Pancreas (tissue), 10 donors: ENCODE results near the gene ARHGAP28. TPM values are rescaled to one million over a fixed set of nuclear protein-coding genes. Genes with fewer than 3 reads are reported as not detected.
A peak's percentile ranks its signal among the peaks of the same experiment; 100 is the strongest.

Experiments used
- ATAC-seq, 4 donors: fragments of 200-7000 bp; cut with Tn5 transposase; one replicate each; pipeline versions ENCODE4 v1.8.0 to v1.9.1; 2020; ENCODE audit warnings: mild to moderate bottlenecking in 4 of 4, moderate library complexity in 4 of 4
- DNase-seq, 6 donors: peaks; one replicate each; pipeline ENCODE4 v3.0.0-alpha.2; 2020
- FAIRE-seq: peaks from 2 replicates; lab custom pipeline; 2012; peaks lifted over from hg19 to GRCh38; lab: Jason Lieb, UNC
- H3K27ac ChIP-seq, 4 donors: fragments of 200-600 bp; sonication (generic); 1 replicate in 3 of 4; 2 replicates in 1 of 4; pipeline versions ENCODE4 v1.5.0 to v1.8.0; 2020
- H3K27me3 ChIP-seq, 4 donors: fragments of 200-600 bp; one replicate each; pipeline ENCODE4 v1.8.0; 2021
- H3K36me3 ChIP-seq, 3 donors: fragments of 200-600 bp; sonication (generic) in 1 of 3; one replicate each; pipeline versions ENCODE4 v1.5.0 to v1.8.0; 2020 to 2021
- H3K4me1 ChIP-seq, 3 donors: fragments of 200-600 bp; one replicate each; pipeline ENCODE4 v1.8.0; 2021
- H3K4me3 ChIP-seq, 4 donors: fragments of 200-600 bp; sonication (generic) in 2 of 4; one replicate each; pipeline versions ENCODE4 v1.5.0 to v1.8.0; 2020 to 2021
- H3K9me3 ChIP-seq, 4 donors: fragments of 200-600 bp; one replicate each; pipeline ENCODE4 v1.8.0; 2021
- CTCF ChIP-seq, 4 donors: fragments of 200-600 bp; sonication (generic) in 3 of 4; IDR thresholded peaks; one replicate each; pipeline versions ENCODE4 v1.5.0 to v1.8.0; 2021; ENCODE audit warnings: antibody characterized with exemption in 4 of 4
- WGBS, 2 donors: extraction: QIAGEN DNeasy Blood & Tissue Kit; methylation state at CpG; one replicate each; pipeline ENCODE4 v1.1.7; 2013; 5-methylcytosine and 5-hydroxymethylcytosine counted together
- intact Hi-C, 3 donors: fragments of 100-400 bp; cut with DNase I; formaldehyde crosslinking; loops; one replicate each; pipeline versions ENCODE4 v1.11.1 to v1.14.2; 2022
- polyA plus RNA-seq, 2 donors: library from polyadenylated mRNA; stranded (reverse); fragments of 200-250 nt; gene quantifications; one replicate each; pipeline ENCODE4 v1.2.3, GENCODE V29; 2013
- total RNA-seq, 6 donors: library from RNA; stranded (reverse); fragmentation: NEBNext Ultra II Directional in 4 of 6; extraction: Animal tissue kit (Norgen Biotek cat#: 25700) in 4 of 6; gene quantifications; one replicate each; pipeline versions ENCODE4 v1.2.1 to v1.2.4, GENCODE V29; 2021 to 2023
- donor health status: healthy with polysubstance abuse.
- donor health status: DM: no; HTN: no; CAD: no; lungs with moderate emphysema.
- donor health status: DM: no; HTN: no; CAD: no.
- donor health status: control.
- donor health status: control.
- donor health status: Bipolar disorder and iron deficiency.
- donor health status: DM: yes; HTN: yes; CAD: no.
- donor health status: DM: no; HTN: no; CAD: no.
- donor health status: DM: no; HTN: no; CAD: no.
- donor health status: DM: yes; HTN: yes; CAD: no.

Gene ARHGAP28
- total and polyA plus RNA-seq, 8 donors: 0.91 to 9.9 (median 6.9) TPM

GRCh38 chr18:6882401-6882800 lies 152.9 kb downstream of the ARHGAP28 start:
- Histone ChIP-seq H3K4me3 (no peak overlapping the region), H3K4me1 (no peaks in the 10 kb centered on the region), H3K27ac (no peak overlapping the region), H3K27me3 (no peaks in the 10 kb centered on the region), H3K36me3 (no peaks in the 10 kb centered on the region), H3K9me3 (no peaks in the 10 kb centered on the region)
- DNase-seq (no peak), ATAC-seq (no peak), FAIRE-seq (no peak)
- WGBS, 2 donors: 76 to 89% methylated on average over 2 of the region's 2 CpGs
- no peak for TF ChIP-seq CTCF (IDR thresholded peaks at IDR 0.05)
- intact Hi-C loops: loop anchor here in 1 of 3 donors (10.0 kb wide), 1 partner anchor 1008 kb away; no protein-coding TSS in a partner anchor

GRCh38 chr18:6885006-6885481 lies 155.5 kb downstream of the ARHGAP28 start:
- Histone ChIP-seq H3K27me3 (no peaks in the 10 kb centered on the region), H3K4me1 (no peaks in the 10 kb centered on the region), H3K36me3 (peaks cover 0 to 3% (median 0%) of the 10 kb centered on the region in 3 donors), H3K9me3 (no peaks in the 10 kb centered on the region), H3K4me3 (no peak overlapping the region), H3K27ac (no peak overlapping the region)
- no peak for TF ChIP-seq CTCF (IDR thresholded peaks at IDR 0.05)
- DNase-seq (no peak), FAIRE-seq (no peak), ATAC-seq (peak in 1 of 4 donors; percentile 25)
- 72 to 77% methylated on average over 8 of the region's 8 CpGs for WGBS, 2 donors
- intact Hi-C loops: loop anchor here in 1 of 3 donors (10.0 kb wide), 1 partner anchor 1010 kb away; no protein-coding TSS in a partner anchor

GRCh38 chr18:6885992-6886796 lies 156.7 kb downstream of the ARHGAP28 start:
- Histone ChIP-seq H3K36me3 (peaks cover 0 to 7% (median 0%) of the 10 kb centered on the region in 3 donors), H3K4me1 (no peaks in the 10 kb centered on the region), H3K4me3 (no peak overlapping the region), H3K27ac (no peak overlapping the region), H3K9me3 (no peaks in the 10 kb centered on the region), H3K27me3 (no peaks in the 10 kb centered on the region)
- TF ChIP-seq CTCF (IDR thresholded peaks at IDR 0.05): peak; percentile 27 to 57 (median 40)
- FAIRE-seq (peak; percentile 89), ATAC-seq (peak; percentile 56 to 94 (median 88)), DNase-seq (peak in 3 of 6 donors; percentile 18 to 54 (median 36))
- 15 to 26% methylated on average over 4 of the region's 4 CpGs for WGBS, 2 donors
- intact Hi-C loops: loop anchor here in 1 of 3 donors (10.0 kb wide), 1 partner anchor 1011 kb away; no protein-coding TSS in a partner anchor

GRCh38 chr18:6886797-6887330 lies 157.3 kb downstream of the ARHGAP28 start:
- Histone ChIP-seq H3K9me3 (no peaks in the 10 kb centered on the region), H3K4me1 (no peaks in the 10 kb centered on the region), H3K4me3 (no peak overlapping the region), H3K36me3 (peaks cover 0 to 7% (median 0%) of the 10 kb centered on the region in 3 donors), H3K27ac (no peak overlapping the region), H3K27me3 (no peaks in the 10 kb centered on the region)
- no peak for DNase-seq
- no peak for ATAC-seq
- intact Hi-C loops: loop anchor here in 1 of 3 donors (10.0 kb wide), 1 partner anchor 1012 kb away; no protein-coding TSS in a partner anchor
- TF ChIP-seq CTCF (IDR thresholded peaks at IDR 0.05): no peak
- WGBS, 2 donors: 61 to 79% methylated on average over 6 of the region's 6 CpGs
- FAIRE-seq: no peak
